GM18502 (cell line): Measurements from ENCODE around the gene L3MBTL2.
"Not testable (repeated sequence)": the region's sequence is repeated elsewhere in the genome, so short reads cannot be mapped to it uniquely, and the experiment has no call there.

Source experiments
- ATAC-seq: cut with Tn5 transposase; IDR thresholded peaks from one replicate; pipeline ENCODE4 v1.9.1; 2021; ENCODE audit warnings: mild to moderate bottlenecking; ENCODE audit not compliant: unreplicated experiment, poor library complexity

Gene L3MBTL2

GRCh38 chr22:41204992-41205900 is at the start of gene L3MBTL2:
Gene L3MBTL2 (plus strand): TSS chr22:41205312. CDS start chr22:41205363, 51 bp downstream.
- peak; percentile 98 for ATAC-seq

GRCh38 chr22:41157083-41157482 is 48.0 kb upstream of the L3MBTL2 start:
- no peak for ATAC-seq

GRCh38 chr22:41169157-41169556 is 36.0 kb upstream of the L3MBTL2 start:
- no peak for ATAC-seq

GRCh38 chr22:41171996-41172395 is 33.1 kb upstream of the L3MBTL2 start:
- ATAC-seq, result no peak

GRCh38 chr22:41175546-41175945 is 29.6 kb upstream of the L3MBTL2 start:
- ATAC-seq, result no peak

GRCh38 chr22:41177040-41177621 is 28.0 kb upstream of the L3MBTL2 start:
- ATAC-seq, result no peak

- no peak for ATAC-seq
Measured at GRCh38 chr22:41177622-41178424, 27.3 kb upstream of the L3MBTL2 start.

GRCh38 chr22:41178425-41178975 is 26.6 kb upstream of the L3MBTL2 start:
- ATAC-seq, result no peak

- not testable (repeated sequence) for ATAC-seq
Measured at GRCh38 chr22:41180362-41180761, 24.8 kb upstream of the L3MBTL2 start.

GRCh38 chr22:41180926-41181325 is 24.2 kb upstream of the L3MBTL2 start:
- ATAC-seq, result no peak

GRCh38 chr22:41181349-41182241 is 23.5 kb upstream of the L3MBTL2 start:
- no peak for ATAC-seq

GRCh38 chr22:41184679-41185078 is 20.4 kb upstream of the L3MBTL2 start:
- no peak for ATAC-seq

- ATAC-seq, result no peak
Measured at GRCh38 chr22:41191467-41191866, 13.6 kb upstream of the L3MBTL2 start.

GRCh38 chr22:41193829-41194228 is 11.3 kb upstream of the L3MBTL2 start:
- ATAC-seq, result no peak

GRCh38 chr22:41197038-41197972 is 7.8 kb upstream of the L3MBTL2 start:
- peak; percentile 83 for ATAC-seq

GRCh38 chr22:41198027-41198580 is 7.0 kb upstream of the L3MBTL2 start:
- ATAC-seq, result no peak

- ATAC-seq, result no peak
Measured at GRCh38 chr22:41201141-41201540, 4.0 kb upstream of the L3MBTL2 start.

- no peak for ATAC-seq
Measured at GRCh38 chr22:41203118-41203517, 2.0 kb upstream of the L3MBTL2 start.
